ENCODE data around the gene CENPX.
A peak's percentile ranks its signal among the peaks of the same experiment; 100 is the strongest.

The CENPX gene

DNA sequence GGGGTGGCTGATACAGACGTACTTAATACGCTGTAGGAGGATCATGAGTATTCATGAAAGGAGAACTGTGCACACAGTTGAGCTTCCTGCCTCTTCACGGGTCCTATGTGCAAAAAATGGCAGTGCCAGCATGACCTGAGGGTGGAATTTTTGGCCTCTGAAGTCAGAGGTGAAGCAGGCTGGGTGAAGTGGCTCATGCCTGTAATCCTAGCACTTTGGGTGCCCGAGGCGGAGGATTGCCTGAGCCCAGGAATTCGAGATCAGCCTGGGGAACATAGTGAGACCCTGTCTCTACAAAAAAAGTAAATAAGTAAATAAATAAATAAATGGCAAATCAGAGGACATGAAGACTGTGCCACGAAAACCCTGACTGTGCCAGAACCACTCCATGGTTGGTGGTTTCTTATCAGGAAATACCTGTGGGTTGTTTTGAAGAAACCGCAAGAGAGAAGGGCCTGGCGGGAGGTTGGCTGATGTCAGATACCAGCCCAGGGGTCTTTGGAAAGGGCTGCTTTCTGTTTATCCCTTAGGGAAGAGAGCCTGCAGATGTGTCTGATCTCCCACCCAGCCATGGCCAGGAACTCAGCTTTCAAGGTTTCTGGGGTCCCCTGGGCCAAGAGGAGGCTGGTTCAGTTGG is 41.9 kb downstream of the CENPX start:
- DNase-seq (ENCODE audit: low read depth in 3 of 3, low spot score in 1 of 3): no peak

DNA sequence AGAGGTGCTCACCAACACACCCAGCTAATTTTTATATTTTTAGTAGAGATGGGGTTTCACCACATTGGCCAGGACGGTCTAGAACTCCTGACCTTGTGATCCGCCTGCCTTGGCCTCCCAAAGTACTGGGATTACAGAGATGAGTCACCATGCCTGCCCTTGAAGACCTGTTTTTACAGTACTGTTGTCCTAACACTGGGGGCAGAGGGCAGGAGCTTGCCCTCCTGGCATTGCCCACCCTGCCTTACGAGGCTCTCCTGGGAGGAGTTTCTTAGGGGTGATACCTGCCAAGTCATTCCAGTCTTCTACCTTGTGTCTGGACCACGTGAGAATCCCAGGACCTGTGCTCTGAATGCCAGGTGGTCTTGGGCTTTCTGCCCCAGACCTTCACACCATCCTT is 42.6 kb downstream of the CENPX start:
- DNase-seq (ENCODE audit: low read depth in 3 of 3, low spot score in 1 of 3): no peak

DNA sequence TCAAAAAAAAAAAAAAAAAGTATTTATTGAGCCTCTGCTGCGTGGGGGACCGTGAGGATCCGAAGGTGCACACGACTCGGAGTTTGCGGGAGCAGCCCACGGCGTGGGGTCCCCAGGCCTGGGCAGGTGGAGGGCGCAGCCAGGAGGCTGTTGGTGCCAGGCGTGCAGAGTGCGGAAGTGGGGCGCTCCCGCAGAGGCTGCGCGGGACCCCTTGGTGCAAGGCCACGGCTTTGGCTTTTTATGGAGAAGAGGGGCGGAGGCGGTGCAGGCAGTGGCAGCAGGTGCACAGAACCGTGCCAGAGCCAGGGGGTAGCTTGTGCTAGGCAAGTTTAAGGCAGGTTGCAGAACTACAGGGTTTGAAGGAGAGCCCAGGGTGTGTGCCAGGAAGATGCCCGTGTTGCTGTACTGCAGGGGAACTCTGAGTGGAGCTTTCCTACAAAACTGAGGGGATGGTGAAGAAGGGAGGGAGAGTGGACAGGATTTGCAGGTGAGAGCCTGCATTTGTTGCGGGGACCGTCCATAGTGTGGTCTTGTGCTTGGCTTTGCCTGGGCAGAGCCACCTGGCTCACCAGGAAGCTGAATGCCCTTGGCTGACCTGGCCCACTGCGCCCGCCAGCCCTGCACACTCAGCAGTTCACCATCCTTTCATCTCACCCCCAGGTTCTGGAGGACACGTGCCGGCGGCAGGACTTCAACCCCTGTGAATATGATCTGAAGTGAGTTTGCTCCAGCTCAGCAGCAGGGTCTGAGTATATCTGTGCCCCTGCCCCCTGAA is 44.0 kb downstream of the CENPX start:
- no peak for DNase-seq (ENCODE audit: low read depth in 3 of 3, low spot score in 1 of 3)

DNA sequence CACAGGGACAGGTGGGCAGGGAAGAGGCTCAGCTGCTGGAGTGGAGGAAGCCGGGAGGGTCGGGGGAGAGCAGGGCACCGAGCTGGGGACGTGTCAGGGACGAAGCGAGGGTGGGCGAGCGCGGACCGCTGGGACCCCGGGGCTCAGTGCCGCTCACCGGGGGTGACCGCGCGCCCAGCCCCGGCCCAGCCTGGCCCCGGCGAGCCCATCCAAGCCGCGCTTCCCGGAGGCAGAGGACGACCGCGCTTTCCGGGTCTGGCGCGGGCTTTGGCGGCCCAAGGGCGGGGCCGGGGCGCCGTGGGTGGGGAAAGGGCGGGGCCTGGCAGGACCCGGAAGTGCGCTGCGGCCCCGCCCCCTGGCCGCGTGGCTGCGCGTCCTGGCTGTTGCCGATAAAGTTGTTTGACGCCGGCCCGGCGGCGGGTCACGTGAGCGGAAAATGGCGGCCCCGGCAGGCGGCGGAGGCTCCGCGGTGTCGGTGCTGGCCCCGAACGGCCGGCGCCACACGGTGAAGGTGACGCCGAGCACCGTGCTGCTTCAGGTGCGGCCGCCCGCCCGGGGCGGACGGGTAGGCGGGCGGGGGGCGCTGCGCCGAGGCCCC is 45.4 kb downstream of the CENPX start, which contains the start of gene ASPSCR1:
Gene ASPSCR1, plus strand, starts transcription at position 419 of the 598 bp plus-strand sequence. Its CDS starts 18 bp downstream, at position 437.
- DNase-seq (ENCODE audit: low read depth in 3 of 3, low spot score in 1 of 3): peak; percentile 75 to 90 (median 86)

DNA sequence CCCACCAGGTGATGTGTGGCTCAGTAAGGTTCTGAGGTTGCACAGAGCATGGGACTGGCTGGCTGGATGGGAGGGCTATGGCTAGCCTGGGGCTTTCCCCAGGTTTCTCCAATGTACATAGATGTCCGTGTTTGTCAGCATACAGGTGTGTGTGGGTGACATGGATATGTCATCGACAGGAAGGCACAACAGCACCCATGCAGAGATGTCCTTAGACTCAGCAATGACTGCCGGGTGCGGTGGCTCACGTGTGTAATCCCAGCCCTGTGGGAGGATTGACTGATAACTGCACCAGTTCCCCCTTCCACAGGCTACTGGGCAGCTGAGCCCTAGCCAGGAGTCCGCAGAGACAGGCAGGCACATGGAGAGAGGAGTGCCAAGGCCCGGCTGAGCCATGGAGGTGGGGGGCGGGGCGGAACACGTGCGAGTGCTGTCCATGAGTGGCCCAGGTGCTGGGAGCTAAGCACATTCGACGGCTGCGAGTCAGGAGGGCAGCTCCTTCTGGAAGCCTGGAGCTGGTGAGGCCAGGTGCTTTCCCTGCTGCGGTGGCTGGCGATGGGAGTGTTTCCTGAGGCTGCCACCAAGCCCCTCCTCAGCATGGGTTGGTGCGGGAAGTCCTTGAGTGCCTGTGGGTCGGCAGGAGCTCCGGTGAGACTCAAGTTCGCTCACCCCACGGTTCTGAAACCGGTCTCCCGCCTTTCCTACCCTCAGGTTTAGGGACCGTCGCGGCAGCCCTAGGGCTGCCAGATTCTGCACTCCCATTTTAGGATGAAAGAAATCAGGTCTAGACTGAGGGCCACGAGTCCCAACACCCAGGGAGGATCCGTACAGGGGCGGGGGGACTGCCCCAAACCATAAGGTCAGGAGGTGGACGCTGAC is 46.1 kb downstream of the CENPX start:
- DNase-seq (ENCODE audit: low read depth in 3 of 3, low spot score in 1 of 3): no peak

DNA sequence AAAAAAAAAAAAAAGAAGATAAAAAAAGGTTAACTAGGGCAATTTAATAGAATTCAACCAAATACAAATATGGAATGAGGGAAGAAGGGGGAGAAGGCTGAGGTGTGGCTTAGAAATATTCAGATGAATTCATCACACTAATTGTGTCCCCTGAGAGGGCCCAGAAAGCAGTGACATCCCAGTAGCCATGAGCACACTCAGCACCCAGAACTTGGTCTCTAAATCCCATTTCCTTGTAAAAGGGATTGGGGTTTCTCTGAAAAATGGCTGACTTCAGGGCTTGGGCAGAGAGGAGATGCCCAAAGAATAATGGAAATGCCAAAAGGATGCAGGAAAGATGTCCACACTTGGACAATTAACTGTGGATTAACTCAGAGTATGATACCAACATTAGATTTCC is 49.2 kb downstream of the CENPX start:
- no peak for DNase-seq (ENCODE audit: low read depth in 3 of 3, low spot score in 1 of 3)

DNA sequence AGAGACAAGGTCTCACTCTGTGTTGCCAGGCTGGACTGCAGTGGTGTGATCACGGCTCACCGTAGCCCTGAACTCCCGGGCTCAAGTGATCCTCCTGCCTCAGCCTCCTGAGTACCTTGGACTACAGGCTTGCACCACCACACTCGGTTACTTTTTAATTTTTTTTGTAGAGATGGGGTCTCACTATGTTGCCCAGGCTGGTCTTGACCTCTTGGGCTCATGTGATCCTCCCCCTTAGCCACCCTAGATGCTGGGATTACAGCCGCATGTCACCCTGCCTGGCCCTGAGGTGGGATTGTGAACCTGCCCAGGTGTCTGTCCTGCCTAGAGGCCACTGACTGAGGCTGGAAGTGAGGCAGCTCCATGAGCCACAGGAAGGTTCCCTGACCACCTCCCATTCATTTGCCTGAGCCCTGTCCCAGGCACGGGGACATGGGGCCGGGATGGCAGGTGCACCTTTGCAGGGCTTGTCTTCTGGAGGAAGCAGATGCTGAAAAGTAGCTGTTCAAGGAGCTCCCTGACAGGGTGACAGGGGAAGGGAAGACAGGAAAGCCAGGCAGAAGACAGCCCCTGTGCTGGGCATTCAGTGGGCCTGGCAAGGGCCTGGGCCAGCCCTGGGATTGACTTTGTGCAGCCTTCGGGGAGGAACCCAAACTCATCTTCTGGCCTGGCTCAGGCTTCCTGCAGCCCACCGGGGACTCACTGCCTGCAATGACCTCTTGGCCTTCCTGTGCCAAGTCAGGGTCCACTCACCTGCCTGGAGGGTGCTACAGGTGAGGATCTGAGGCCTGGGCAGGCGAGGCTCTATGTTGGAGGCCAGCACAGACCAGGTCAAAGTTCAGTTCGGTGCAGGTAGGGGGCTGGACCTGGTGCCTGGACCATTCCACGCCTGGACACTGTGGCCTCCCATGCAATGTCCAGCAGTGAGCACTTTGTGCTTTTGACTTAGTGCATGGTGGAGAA is 53.5 kb downstream of the CENPX start:
- DNase-seq (ENCODE audit: low read depth in 3 of 3, low spot score in 1 of 3): no peak
